Right lobe of liver (tissue), 6 donors: Measurements from ENCODE around the gene SELENOP. TPM values are rescaled to one million over a fixed set of nuclear protein-coding genes. Genes with fewer than 3 reads are reported as not detected.
A peak's percentile ranks its signal among the peaks of the same experiment; 100 is the strongest.

ENCODE experiments used
- ATAC-seq, 4 donors: fragments of 200-7000 bp; cut with Tn5 transposase; one replicate each; pipeline ENCODE4 v1.9.1; 2020; ENCODE audit warnings: mild to moderate bottlenecking in 4 of 4, moderate library complexity in 4 of 4
- DNase-seq, 3 donors: peaks; one replicate each; pipeline ENCODE4 v3.0.0-alpha.2; 2020
- H3K27ac ChIP-seq, 3 donors: fragments of 200-600 bp; one replicate each; pipeline ENCODE4 v1.8.0; 2022
- H3K27me3 ChIP-seq, 2 donors: fragments of 200-600 bp; one replicate each; pipeline ENCODE4 v1.8.0; 2022
- H3K36me3 ChIP-seq, 4 donors: fragments of 200-600 bp; sonication (generic) in 1 of 4; one replicate each; pipeline versions ENCODE4 v1.5.1 to v1.8.0; 2017 to 2022; ENCODE audit warnings: control low read depth in 1 of 4
- H3K4me1 ChIP-seq, 4 donors: fragments of 200-600 bp; sonication (generic) in 1 of 4; one replicate each; pipeline versions ENCODE4 v1.5.1 to v1.8.0; 2017 to 2022; ENCODE audit warnings: control low read depth in 1 of 4
- H3K4me3 ChIP-seq, 3 donors: fragments of 200-600 bp; one replicate each; pipeline ENCODE4 v1.8.0; 2022
- H3K9me3 ChIP-seq, 4 donors: fragments of 200-600 bp; sonication (generic) in 1 of 4; one replicate each; pipeline versions ENCODE4 v1.5.1 to v1.8.0; 2017 to 2022; ENCODE audit warnings: control low read depth in 1 of 4
- POLR2A ChIP-seq: fragments of 450-650 bp; IDR thresholded peaks from one replicate; pipeline ENCODE4 v1.6.1; 2017; ENCODE audit warnings: antibody characterized with exemption, mild to moderate bottlenecking
- WGBS: methylation state at CpG from one replicate; pipeline ENCODE4 v1.1.6; 2018; ENCODE audit warnings: low coverage, low lambda C conversion rate; ENCODE audit not compliant: insufficient coverage; ENCODE audit errors: missing lambda C conversion rate; 5-methylcytosine and 5-hydroxymethylcytosine counted together
- intact Hi-C, 2 donors: fragments of 100-400 bp; cut with DNase I; formaldehyde crosslinking; loops; one replicate each; pipeline versions ENCODE4 v1.11.2 to v1.14.1; 2022
- total RNA-seq, 6 experiments: library from RNA; depleted of rRNA in 2 of 6; stranded (reverse); fragments of >200 nt in 2 of 6; fragmentation: NEBNext Ultra II Directional in 3 of 6; extraction: Animal tissue kit (Norgen Biotek cat#: 25700) in 3 of 6; gene quantifications; one replicate each; pipeline versions ENCODE4 v1.1.0 to v1.2.4, GENCODE V29; 2016 to 2023
- TF ChIP-seq, protein P1 (sequence below), 4 donors: fragments of 200-600 bp in 3 of 4; fragments of 450-650 bp in 1 of 4; IDR thresholded peaks; one replicate each; pipeline versions ENCODE4 v1.5.1 to v1.8.0; 2016 to 2022; ENCODE audit warnings: antibody characterized with exemption in 4 of 4, mild to moderate bottlenecking in 2 of 4
- donor health status: DM: no; HTN: yes; CAD: no.
- donor health status: DM: no; HTN: no; CAD: no.
- donor health status: DM: no; HTN: no; CAD: no.
- donor health status: DM: no; HTN: yes; CAD: no.
- donor health status: DM: no; HTN: yes; CAD: no.

SELENOP gene
- total RNA-seq, 6 experiments from 2014 or later, result 1,892 to 2,891 (median 2,149) TPM

DNA sequence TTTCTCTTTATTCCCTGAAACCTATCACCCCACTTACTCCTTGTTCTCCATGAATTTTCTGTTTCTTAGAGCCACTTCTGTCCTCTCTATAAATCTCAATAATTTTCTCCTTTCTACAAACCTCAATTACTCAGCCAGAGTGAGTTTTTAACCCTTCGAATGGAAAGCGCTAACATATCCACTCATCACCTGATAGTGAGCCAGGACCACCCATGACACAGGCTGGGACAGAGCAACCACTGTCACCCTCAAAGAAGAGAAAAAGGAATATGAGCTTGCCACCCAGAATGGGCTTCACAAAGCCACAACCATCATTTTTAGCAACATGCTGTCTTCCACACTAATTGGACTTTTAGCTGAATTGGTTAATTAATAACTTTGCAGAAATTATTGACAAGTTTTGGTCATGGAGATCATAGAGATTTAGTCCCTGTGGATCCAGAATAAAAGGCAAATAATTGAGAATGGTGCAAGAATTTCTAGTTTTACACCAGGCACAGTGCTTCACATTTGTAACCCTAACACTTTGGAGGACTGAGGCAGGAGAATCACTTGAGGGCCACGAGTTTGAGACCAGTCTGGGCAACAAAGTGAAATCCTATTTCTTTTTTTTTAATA lies 32.1 kb upstream of the SELENOP start:
- no peak for TF ChIP-seq POLR2A
- Histone ChIP-seq H3K4me1 (peaks cover 0 to 49% (median 20%) of the 10 kb centered on the region in 4 donors), H3K36me3 (no peaks in the 10 kb centered on the region), H3K4me3 (peak overlapping the region in 1 of 3 donors; percentile 2), H3K27ac (peak overlapping the region; percentile 19 to 79 (median 43)), H3K9me3 (no peaks in the 10 kb centered on the region), H3K27me3 (no peaks in the 10 kb centered on the region)
- DNase-seq (no peak), ATAC-seq (peak; percentile 7 to 48 (median 21))
- intact Hi-C loops, result no loop called here
- WGBS, result 44% methylated on average over 3 of the region's 3 CpGs

DNA sequence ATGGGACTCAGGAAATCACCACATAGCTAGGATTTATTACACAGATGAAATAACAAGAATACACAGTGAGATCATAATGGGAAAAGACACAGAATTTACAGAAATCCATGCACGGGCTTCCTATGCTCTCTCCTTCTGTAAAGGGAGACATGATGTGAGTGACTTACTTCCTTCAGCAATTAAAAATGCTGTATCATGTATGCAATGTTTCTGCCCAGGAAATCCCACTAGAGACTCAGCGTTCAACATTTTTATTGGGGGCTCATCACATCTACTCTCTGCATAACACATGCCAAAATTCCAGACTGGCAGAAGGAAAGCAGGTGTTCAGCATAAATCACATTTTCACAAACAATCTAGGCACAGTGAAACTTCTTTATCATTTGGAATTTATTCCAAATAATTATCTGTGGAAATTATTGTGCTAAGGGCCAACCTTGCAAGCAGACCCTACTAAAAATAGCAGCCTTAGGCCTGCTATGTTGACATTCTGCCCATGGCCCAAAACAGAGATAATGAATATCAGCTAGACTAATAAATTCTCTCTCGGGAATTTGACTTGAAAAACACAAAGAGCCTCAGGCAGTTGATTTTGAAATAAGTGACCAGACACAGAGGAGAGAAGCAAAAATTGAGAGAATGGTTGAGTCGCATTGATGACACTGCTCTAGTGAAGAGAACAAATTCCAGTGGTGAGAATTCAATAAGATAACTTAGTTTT lies 31.4 kb upstream of the SELENOP start:
- Histone ChIP-seq H3K4me1 (peaks cover 0 to 49% (median 20%) of the 10 kb centered on the region in 4 donors), H3K9me3 (no peaks in the 10 kb centered on the region), H3K36me3 (no peaks in the 10 kb centered on the region), H3K4me3 (no peak overlapping the region), H3K27me3 (no peaks in the 10 kb centered on the region), H3K27ac (peak overlapping the region; percentile 19 to 79 (median 43))
- DNase-seq, result no peak
- intact Hi-C loops, result no loop called here
- 38% methylated on average over 4 of the region's 4 CpGs for WGBS
- TF ChIP-seq, protein P1, sequence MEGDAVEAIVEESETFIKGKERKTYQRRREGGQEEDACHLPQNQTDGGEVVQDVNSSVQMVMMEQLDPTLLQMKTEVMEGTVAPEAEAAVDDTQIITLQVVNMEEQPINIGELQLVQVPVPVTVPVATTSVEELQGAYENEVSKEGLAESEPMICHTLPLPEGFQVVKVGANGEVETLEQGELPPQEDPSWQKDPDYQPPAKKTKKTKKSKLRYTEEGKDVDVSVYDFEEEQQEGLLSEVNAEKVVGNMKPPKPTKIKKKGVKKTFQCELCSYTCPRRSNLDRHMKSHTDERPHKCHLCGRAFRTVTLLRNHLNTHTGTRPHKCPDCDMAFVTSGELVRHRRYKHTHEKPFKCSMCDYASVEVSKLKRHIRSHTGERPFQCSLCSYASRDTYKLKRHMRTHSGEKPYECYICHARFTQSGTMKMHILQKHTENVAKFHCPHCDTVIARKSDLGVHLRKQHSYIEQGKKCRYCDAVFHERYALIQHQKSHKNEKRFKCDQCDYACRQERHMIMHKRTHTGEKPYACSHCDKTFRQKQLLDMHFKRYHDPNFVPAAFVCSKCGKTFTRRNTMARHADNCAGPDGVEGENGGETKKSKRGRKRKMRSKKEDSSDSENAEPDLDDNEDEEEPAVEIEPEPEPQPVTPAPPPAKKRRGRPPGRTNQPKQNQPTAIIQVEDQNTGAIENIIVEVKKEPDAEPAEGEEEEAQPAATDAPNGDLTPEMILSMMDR (IDR thresholded peaks at IDR 0.05), result no peak
- TF ChIP-seq POLR2A, result no peak
- peak in 1 of 4 donors; percentile 1 for ATAC-seq

DNA sequence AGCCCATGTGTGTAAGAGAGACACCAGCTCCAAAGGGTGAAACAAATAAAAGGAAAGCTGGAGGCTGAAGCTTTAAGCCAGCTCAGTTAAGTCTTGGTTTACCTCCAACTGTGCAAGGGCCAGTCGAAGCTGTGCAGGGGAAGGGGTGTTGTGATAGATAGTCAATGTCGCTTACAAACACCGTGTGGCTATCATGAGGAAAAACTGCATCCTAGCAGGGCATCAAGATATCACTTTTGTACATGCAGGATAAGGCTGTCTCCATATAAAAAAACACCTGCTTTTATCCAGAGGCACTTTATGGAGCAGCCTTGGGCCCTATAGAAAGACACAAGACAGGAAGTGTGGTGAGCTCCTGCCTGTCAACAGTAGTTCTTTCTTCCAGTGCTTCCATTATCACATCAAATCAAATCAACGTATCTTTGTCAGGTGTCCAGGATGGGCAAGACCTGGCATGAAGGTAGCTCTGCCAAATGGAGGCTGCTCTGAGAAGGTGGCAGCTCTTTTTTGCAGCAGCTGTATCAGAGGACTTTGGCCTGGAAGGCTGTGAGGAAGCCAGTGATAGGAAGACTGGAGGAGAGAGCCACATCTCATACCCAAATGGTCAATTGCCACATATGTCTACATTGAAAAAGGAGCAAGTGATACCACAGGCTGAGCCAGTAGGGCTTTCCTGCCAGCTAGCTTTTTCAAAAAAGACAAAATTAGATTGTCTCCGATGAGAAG lies 29.3 kb upstream of the SELENOP start:
- ATAC-seq, result peak; percentile 17 to 49 (median 36)
- TF ChIP-seq POLR2A, result no peak
- TF ChIP-seq, protein P1 (IDR thresholded peaks at IDR 0.05), result no peak
- H3K4me1 ChIP-seq, result peaks cover 0 to 41% (median 16%) of the 10 kb centered on the region in 4 donors
- no peaks in the 10 kb centered on the region for H3K9me3 ChIP-seq
- intact Hi-C loops, result no loop called here
- 32% methylated on average over 5 of the region's 5 CpGs for WGBS
- DNase-seq, result no peak
- H3K4me3 ChIP-seq, result peak overlapping the region in 1 of 3 donors; percentile 16
- H3K36me3 ChIP-seq, result no peaks in the 10 kb centered on the region
- no peaks in the 10 kb centered on the region for H3K27me3 ChIP-seq
- peak overlapping the region; percentile 49 to 86 (median 78) for H3K27ac ChIP-seq

DNA sequence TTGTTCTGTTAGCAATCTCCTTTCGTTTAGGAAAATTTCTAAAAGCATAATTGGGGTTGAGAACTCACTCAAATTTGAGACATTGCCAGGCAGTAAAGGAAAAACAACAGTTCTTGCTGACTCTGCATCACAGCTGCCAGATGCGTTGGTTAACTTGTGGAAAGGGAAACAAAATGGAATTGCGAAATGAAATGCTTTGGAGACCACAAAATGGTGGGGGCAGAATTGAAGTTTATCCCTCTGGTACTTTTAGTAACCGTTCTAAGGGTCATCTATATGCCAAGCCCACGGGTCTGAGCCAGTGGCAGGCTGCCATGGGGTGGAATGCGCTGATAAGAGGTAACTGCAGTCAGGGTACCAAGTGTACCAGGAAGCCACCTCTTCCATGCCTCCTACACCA lies 28.6 kb upstream of the SELENOP start:
- TF ChIP-seq, protein P1 (IDR thresholded peaks at IDR 0.05), result no peak
- no peak for TF ChIP-seq POLR2A
- H3K4me1 ChIP-seq, result peaks cover 0 to 39% (median 16%) of the 10 kb centered on the region in 4 donors
- intact Hi-C loops, result no loop called here
- H3K27ac ChIP-seq, result peak overlapping the region; percentile 49 to 86 (median 78)
- 2% methylated on average over 6 of the region's 6 CpGs for WGBS
- no peaks in the 10 kb centered on the region for H3K27me3 ChIP-seq
- DNase-seq (peak; percentile 77 to 90 (median 84)), ATAC-seq (peak; percentile 74 to 91 (median 80))
- peak overlapping the region in 2 of 3 donors; percentile 16 to 27 for H3K4me3 ChIP-seq
- H3K36me3 ChIP-seq, result no peaks in the 10 kb centered on the region
- no peaks in the 10 kb centered on the region for H3K9me3 ChIP-seq
